HCT116 (cell line): Measurements from ENCODE around the gene GMEB1. TPM values are rescaled to one million over a fixed set of nuclear protein-coding genes. Genes with fewer than 3 reads are reported as not detected.

Experiments used
- ATAC-seq: fragments of 200-7000 bp; cut with Tn5 transposase; 2 replicates; pipeline ENCODE4 v1.9.1; 2020; ENCODE audit warnings: mild to moderate bottlenecking, moderate library complexity
- BruUV-seq: library from RNA; stranded (reverse); fragments of 400-500 nt; replicated peaks from 2 replicates; lab custom pipeline; 2021; lab: Mats Ljungman, UMichigan
- CTCF ChIA-PET: fragments of 300-600 bp; sonication (Branson Sonifier 250); formaldehyde crosslinking; loops from one replicate; lab custom pipeline; 2021; ENCODE audit warnings: antibody characterized with exemption; lab: Charles Lee
- POLR2A ChIA-PET: fragments of 300-600, 350-600 bp; sonication (Branson Sonifier 250); formaldehyde crosslinking; loops from one replicate; lab custom pipeline; 2021; ENCODE audit warnings: antibody characterized with exemption; lab: Charles Lee
- RAD21 ChIA-PET, 2 experiments: fragments of 300-600 bp; sonication (Branson Sonifier 250); formaldehyde crosslinking; loops; one replicate each; lab custom pipeline; 2023; ENCODE audit warnings: low total read pairs in 2 of 2; ENCODE audit not compliant: uncharacterized antibody in 2 of 2, unreplicated experiment in 2 of 2, low non-redundant PET in 1 of 2; lab: Charles Lee
- DNase-seq: peaks from one replicate; pipeline ENCODE4 v3.0.0-alpha.2; 2010; ENCODE audit warnings: low read depth, low spot score
- H2AFZ ChIP-seq: fragments of 200-600 bp; shearing (Covaris generic), sonication (generic); 2 replicates; pipeline ENCODE4 v1.6.1; 2017; ENCODE audit warnings: low read depth, mixed run types, mixed read lengths, antibody characterized with exemption, low read length; ENCODE audit not compliant: poor library complexity, severe bottlenecking
- H3K27ac ChIP-seq: 2 replicates; pipeline ENCODE4 v1.5.1; 2012; ENCODE audit warnings: low read depth, low read length
- H3K27me3 ChIP-seq: fragments of 200-600 bp; sonication (generic); 2 replicates; pipeline ENCODE4 v1.6.1; 2016; ENCODE audit warnings: mixed run types, low read length, mixed read lengths; ENCODE audit not compliant: insufficient read depth
- H3K36me3 ChIP-seq, 2 experiments: fragments of 200-500 bp in 1 of 2; fragments of 200-600 bp in 1 of 2; sonication (Bioruptor generic) in 1 of 2; sonication (generic) in 1 of 2; 2 replicates each; pipeline versions ENCODE4 v1.5.1 to v1.6.1; 2014 to 2016; ENCODE audit warnings: low read length in 2 of 2, inconsistent platforms in 1 of 2, mixed read lengths in 1 of 2, mixed run types in 1 of 2; ENCODE audit not compliant: insufficient read depth in 2 of 2, control insufficient read depth in 1 of 2
- H3K4me1 ChIP-seq, 2 experiments: fragments of 200-600 bp in 1 of 2; sonication (generic) in 1 of 2; 2 replicates each; pipeline versions ENCODE4 v1.5.1 to v1.6.1; 2012 to 2017; ENCODE audit warnings: low read length in 2 of 2, inconsistent platforms in 1 of 2, mild to moderate bottlenecking in 1 of 2, mixed read lengths in 1 of 2, mixed run types in 1 of 2, moderate library complexity in 1 of 2; ENCODE audit not compliant: insufficient read depth in 2 of 2, control insufficient read depth in 1 of 2
- H3K4me2 ChIP-seq: fragments of 200-600 bp; sonication (generic); 2 replicates; pipeline ENCODE4 v1.6.1; 2017; ENCODE audit warnings: mixed run types, low read length, mixed read lengths
- H3K4me3 ChIP-seq, 2 experiments: fragments of 200-600 bp in 1 of 2; sonication (generic) in 1 of 2; replicated peaks in 1 of 2; 2 replicates each; pipeline ENCODE4 v1.5.1; 2011 to 2016; ENCODE audit warnings: low read length in 2 of 2, control low read depth in 1 of 2, low read depth in 1 of 2, mild to moderate bottlenecking in 1 of 2, mixed read lengths in 1 of 2, mixed run types in 1 of 2
- H3K79me2 ChIP-seq: fragments of 200-600 bp; sonication (generic); 2 replicates; pipeline ENCODE4 v1.6.1; 2017; ENCODE audit warnings: mild to moderate bottlenecking, mixed run types, low read length, moderate library complexity, mixed read lengths; ENCODE audit not compliant: insufficient read depth
- H3K9ac ChIP-seq: fragments of 200-600 bp; sonication (generic); 2 replicates; pipeline ENCODE4 v1.6.1; 2016; ENCODE audit warnings: low read length, mixed read lengths
- H3K9me2 ChIP-seq: fragments of 200-600 bp; sonication (generic), shearing (Covaris generic); 2 replicates; pipeline ENCODE4 v1.6.1; 2017; ENCODE audit warnings: mixed run types, mild to moderate bottlenecking, moderate library complexity; ENCODE audit not compliant: insufficient read depth
- H3K9me3 ChIP-seq, 2 experiments: fragments of 200-500 bp in 1 of 2; fragments of 200-600 bp in 1 of 2; sonication (Bioruptor generic) in 1 of 2; sonication (generic) in 1 of 2; 2 replicates each; pipeline ENCODE4 v1.6.1; 2014 to 2017; ENCODE audit warnings: low read length in 2 of 2, mixed read lengths in 2 of 2, inconsistent platforms in 1 of 2, low read depth in 1 of 2, mild to moderate bottlenecking in 1 of 2, mixed run types in 1 of 2, moderate library complexity in 1 of 2; ENCODE audit not compliant: control insufficient read depth in 1 of 2, insufficient read depth in 1 of 2
- H4K20me1 ChIP-seq: fragments of 200-600 bp; sonication (generic), shearing (Covaris generic); 2 replicates; pipeline ENCODE4 v1.6.1; 2017; ENCODE audit warnings: mixed run types, mild to moderate bottlenecking, moderate library complexity; ENCODE audit not compliant: insufficient read depth
- ELF1 ChIP-seq: IDR thresholded peaks from 2 replicates; pipeline ENCODE4 v1.6.1; 2012; ENCODE audit warnings: low read depth, borderline replicate concordance
- JUND ChIP-seq: IDR thresholded peaks from 2 replicates; pipeline ENCODE4 v1.6.1; 2012
- MAX ChIP-seq: IDR thresholded peaks from 2 replicates; pipeline ENCODE4 v1.6.1; 2012
- RAD21 ChIP-seq: IDR thresholded peaks from 2 replicates; pipeline ENCODE4 v1.6.1; 2012; ENCODE audit warnings: low read depth, mild to moderate bottlenecking
- REST ChIP-seq: IDR thresholded peaks from 2 replicates; pipeline ENCODE4 v1.6.1; 2012; ENCODE audit warnings: low read depth
- YY1 ChIP-seq: IDR thresholded peaks from 2 replicates; pipeline ENCODE4 v1.6.1; 2011; ENCODE audit warnings: low read length, low read depth, moderate library complexity, mild to moderate bottlenecking; ENCODE audit not compliant: insufficient replicate concordance; ENCODE audit errors: extremely low read depth
- ZBTB33 ChIP-seq: IDR thresholded peaks from 2 replicates; pipeline ENCODE4 v1.6.1; 2011; ENCODE audit warnings: mild to moderate bottlenecking, low read length, moderate library complexity; ENCODE audit not compliant: insufficient replicate concordance; ENCODE audit errors: extremely low read depth
- ZFX ChIP-seq: fragments of 450-650 bp; IDR thresholded peaks from 2 replicates; pipeline ENCODE4 v1.6.1; 2017
- intact Hi-C: fragments of 100-400 bp; cut with micrococcal nuclease; formaldehyde crosslinking; loops from 2 replicates; pipeline ENCODE4 v1.10.0; 2022
- total RNA-seq: library from RNA; stranded (reverse); gene quantifications from one replicate; pipeline ENCODE4 v1.2.1, GENCODE V29; 2021; ENCODE audit not compliant: unreplicated experiment

The GMEB1 gene
- total RNA-seq, 1 experiment from 2014 or later, result 19.8 TPM

GRCh38 chr1:28646040-28646439 lies 22.5 kb upstream of the GMEB1 start:
- POLR2A ChIA-PET, result no interaction called here
- H3K4me2 ChIP-seq, result no peak overlapping the region

More at GRCh38 chr1:28646040-28646439, 22.5 kb upstream of the GMEB1 start:
- Histone ChIP-seq H3K79me2 (peaks cover 18% of the 10 kb centered on the region), H4K20me1 (no peaks in the 10 kb centered on the region), H3K4me1 (peaks cover 27 to 51% of the 10 kb centered on the region in 2 experiments), H3K9ac (no peak overlapping the region), H3K4me3 (no peak overlapping the region), H3K9me2 (no peaks in the 10 kb centered on the region), H3K27me3 (no peaks in the 10 kb centered on the region), H3K9me3 (no peaks in the 10 kb centered on the region), H3K27ac (no peak overlapping the region; the same call in 1 of the 2 replicates), H3K36me3 (no peaks in the 10 kb centered on the region; a peak in 1 of 4 replicates), H2AFZ (no peak overlapping the region)
- RAD21 ChIA-PET, result no interaction called here
- no TSS peak for BruUV-seq
- DNase-seq (no peak), ATAC-seq (no peak)
- CTCF ChIA-PET, result no interaction called here
- intact Hi-C loops, result no loop called here
- TF ChIP-seq ZBTB33 (no peak), ELF1 (no peak), REST (no peak), MAX (no peak), RAD21 (no peak), JUND (no peak), YY1 (no peak), ZFX (no peak)
